GM12878 (cell line): ENCODE data around the gene SPHK2. TPM values are rescaled to one million over a fixed set of nuclear protein-coding genes. Genes with fewer than 3 reads are reported as not detected.

Source experiments
- CHD4 ChIP-seq: fragments of 200-600 bp; sonication (generic); IDR thresholded peaks from 2 replicates; pipeline ENCODE4 v1.6.1; 2016; ENCODE audit warnings: mild to moderate bottlenecking
- HDAC6 ChIP-seq: fragments of 200-600 bp; sonication (generic); IDR thresholded peaks from one replicate; pipeline ENCODE4 v1.8.0; 2017; ENCODE audit warnings: antibody characterized with exemption; ENCODE audit not compliant: unreplicated experiment
- JUNB ChIP-seq: IDR thresholded peaks from 2 replicates; pipeline ENCODE4 v1.6.1; 2016; ENCODE audit warnings: antibody characterized with exemption, mild to moderate bottlenecking
- LARP7 ChIP-seq: fragments of 450-650 bp; IDR thresholded peaks from 2 replicates; pipeline ENCODE4 v1.6.1; 2017; ENCODE audit warnings: mild to moderate bottlenecking
- SUPT20H ChIP-seq: IDR thresholded peaks from 2 replicates; pipeline ENCODE4 v1.6.1; 2011; ENCODE audit warnings: low read depth, mild to moderate bottlenecking, low read length, moderate library complexity, borderline replicate concordance; ENCODE audit not compliant: control insufficient read depth
- polyA plus RNA-seq, 11 experiments: library from polyadenylated mRNA; depleted of rRNA in 4 of 11; unstranded in 6 of 11; stranded (reverse) in 5 of 11; fragments of >200 nt; fragmentation: Nextera tagmentation in 4 of 11; fragmentation: Illumina TruSeq in 1 of 11; extraction: Ambion mirVana in 4 of 11; extraction: Trizol in 1 of 11; gene quantifications; 1 replicate in 1 of 11; 2 replicates in 10 of 11; pipeline versions ENCODE4 v1.2.1 to v1.2.3, GENCODE V29; 2011 to 2016; ENCODE audit warnings: inconsistent platforms in 2 of 11, missing spikeins in 2 of 11, low read depth in 1 of 11
- total RNA-seq, 4 experiments: library from RNA; depleted of rRNA in 3 of 4; stranded (reverse); fragments of >200 nt in 3 of 4; fragmentation: Illumina TruSeq in 1 of 4; extraction: Trizol in 1 of 4; gene quantifications; 2 replicates each; pipeline versions ENCODE4 v1.2.1 to v1.2.3, GENCODE V29; 2013 to 2021
- TF ChIP-seq, protein P1 (sequence below): fragments of 450-650 bp; formaldehyde crosslinking; IDR thresholded peaks from 2 replicates; pipeline ENCODE4 v1.5.0; 2022; ENCODE audit warnings: mild to moderate bottlenecking, missing genetic modification characterization
- TF ChIP-seq, protein P2 (sequence below): fragments of 450-650 bp; IDR thresholded peaks from 2 replicates; pipeline ENCODE4 v1.6.1; 2017; ENCODE audit warnings: antibody characterized with exemption, mild to moderate bottlenecking, moderate library complexity

The SPHK2 gene
- total and polyA plus RNA-seq, 10 of the 15 experiments (the other 5 are each of a cell fraction or from before 2014, with no cell fraction given): 0.37 to 40.5 (median 11.2) TPM

DNA sequence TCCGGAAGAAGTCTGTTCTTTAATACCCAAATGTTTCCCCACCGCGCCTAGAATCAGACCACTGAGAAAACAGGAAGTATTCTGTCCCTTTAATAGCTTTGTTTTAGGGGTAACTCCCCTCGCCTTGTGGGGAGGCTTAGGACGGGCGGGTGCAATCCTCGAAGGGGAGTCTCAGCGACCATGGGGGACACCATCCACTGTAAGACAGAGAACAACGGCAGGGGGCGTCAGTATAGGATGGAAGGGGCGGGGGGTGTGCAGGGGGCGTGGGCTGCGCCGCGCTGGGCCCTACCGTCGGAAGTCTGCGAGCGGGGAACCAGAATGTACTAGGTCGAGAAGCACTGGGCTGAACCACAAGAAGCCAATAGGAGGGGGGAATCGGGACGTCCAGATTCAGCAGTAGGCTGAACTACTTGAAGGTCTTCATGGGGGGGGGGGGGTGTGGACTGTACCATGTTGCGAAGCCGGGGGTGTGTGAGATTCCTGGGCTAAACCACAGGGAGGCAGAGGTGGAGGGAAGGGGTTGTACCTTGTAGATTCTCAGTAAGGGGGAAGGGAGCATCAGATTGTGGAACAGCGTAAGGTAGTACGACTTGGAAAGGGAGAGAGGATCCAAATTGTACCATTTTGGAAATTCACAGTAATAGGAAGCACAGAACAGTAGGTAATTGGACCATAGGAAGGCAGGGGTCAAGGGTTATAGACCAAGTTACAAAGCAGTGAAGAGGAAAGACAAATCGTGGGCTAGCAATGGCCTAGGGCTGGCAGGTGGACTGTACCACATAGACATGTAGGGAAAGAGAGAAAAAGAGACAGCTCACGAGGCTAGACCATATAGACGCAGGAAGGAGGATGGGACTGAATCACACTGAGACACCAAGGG is 18.9 kb downstream of the SPHK2 start (continued):
- TF ChIP-seq, protein P1, sequence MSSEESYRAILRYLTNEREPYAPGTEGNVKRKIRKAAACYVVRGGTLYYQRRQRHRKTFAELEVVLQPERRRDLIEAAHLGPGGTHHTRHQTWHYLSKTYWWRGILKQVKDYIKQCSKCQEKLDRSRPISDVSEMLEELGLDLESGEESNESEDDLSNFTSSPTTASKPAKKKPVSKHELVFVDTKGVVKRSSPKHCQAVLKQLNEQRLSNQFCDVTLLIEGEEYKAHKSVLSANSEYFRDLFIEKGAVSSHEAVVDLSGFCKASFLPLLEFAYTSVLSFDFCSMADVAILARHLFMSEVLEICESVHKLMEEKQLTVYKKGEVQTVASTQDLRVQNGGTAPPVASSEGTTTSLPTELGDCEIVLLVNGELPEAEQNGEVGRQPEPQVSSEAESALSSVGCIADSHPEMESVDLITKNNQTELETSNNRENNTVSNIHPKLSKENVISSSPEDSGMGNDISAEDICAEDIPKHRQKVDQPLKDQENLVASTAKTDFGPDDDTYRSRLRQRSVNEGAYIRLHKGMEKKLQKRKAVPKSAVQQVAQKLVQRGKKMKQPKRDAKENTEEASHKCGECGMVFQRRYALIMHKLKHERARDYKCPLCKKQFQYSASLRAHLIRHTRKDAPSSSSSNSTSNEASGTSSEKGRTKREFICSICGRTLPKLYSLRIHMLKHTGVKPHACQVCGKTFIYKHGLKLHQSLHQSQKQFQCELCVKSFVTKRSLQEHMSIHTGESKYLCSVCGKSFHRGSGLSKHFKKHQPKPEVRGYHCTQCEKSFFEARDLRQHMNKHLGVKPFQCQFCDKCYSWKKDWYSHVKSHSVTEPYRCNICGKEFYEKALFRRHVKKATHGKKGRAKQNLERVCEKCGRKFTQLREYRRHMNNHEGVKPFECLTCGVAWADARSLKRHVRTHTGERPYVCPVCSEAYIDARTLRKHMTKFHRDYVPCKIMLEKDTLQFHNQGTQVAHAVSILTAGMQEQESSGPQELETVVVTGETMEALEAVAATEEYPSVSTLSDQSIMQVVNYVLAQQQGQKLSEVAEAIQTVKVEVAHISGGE (CRISPR knock-in tag): no peak
- TF ChIP-seq, protein P2, sequence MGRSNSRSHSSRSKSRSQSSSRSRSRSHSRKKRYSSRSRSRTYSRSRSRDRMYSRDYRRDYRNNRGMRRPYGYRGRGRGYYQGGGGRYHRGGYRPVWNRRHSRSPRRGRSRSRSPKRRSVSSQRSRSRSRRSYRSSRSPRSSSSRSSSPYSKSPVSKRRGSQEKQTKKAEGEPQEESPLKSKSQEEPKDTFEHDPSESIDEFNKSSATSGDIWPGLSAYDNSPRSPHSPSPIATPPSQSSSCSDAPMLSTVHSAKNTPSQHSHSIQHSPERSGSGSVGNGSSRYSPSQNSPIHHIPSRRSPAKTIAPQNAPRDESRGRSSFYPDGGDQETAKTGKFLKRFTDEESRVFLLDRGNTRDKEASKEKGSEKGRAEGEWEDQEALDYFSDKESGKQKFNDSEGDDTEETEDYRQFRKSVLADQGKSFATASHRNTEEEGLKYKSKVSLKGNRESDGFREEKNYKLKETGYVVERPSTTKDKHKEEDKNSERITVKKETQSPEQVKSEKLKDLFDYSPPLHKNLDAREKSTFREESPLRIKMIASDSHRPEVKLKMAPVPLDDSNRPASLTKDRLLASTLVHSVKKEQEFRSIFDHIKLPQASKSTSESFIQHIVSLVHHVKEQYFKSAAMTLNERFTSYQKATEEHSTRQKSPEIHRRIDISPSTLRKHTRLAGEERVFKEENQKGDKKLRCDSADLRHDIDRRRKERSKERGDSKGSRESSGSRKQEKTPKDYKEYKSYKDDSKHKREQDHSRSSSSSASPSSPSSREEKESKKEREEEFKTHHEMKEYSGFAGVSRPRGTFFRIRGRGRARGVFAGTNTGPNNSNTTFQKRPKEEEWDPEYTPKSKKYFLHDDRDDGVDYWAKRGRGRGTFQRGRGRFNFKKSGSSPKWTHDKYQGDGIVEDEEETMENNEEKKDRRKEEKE: peak; percentile 84
- TF ChIP-seq JUNB (no peak), HDAC6 (peak; percentile 42), LARP7 (no peak), SUPT20H (no peak), CHD4 (no peak)
